HG02571 (cell line): ENCODE data around the gene EHF.
"Not testable (repeated sequence)": the region's sequence is repeated elsewhere in the genome, so short reads cannot be mapped to it uniquely, and the experiment has no call there.

Experiments
- ATAC-seq: cut with Tn5 transposase; IDR thresholded peaks from one replicate; pipeline ENCODE4 v1.9.1; 2021; ENCODE audit warnings: mild to moderate bottlenecking, moderate library complexity; ENCODE audit not compliant: unreplicated experiment

EHF gene

GRCh38 chr11:34620820-34621792 is at the start of gene EHF:
TSS of gene EHF (plus strand) at chr11:34621093. CDS start at chr11:34642631, 21,538 bp downstream.
- ATAC-seq, result no peak

- no peak for ATAC-seq
These were observed 47.4 kb upstream of the EHF start for GRCh38 chr11:34573537-34573936.

- ATAC-seq, result no peak
These were observed 45.6 kb upstream of the EHF start for GRCh38 chr11:34575261-34575660.

- no peak for ATAC-seq
These were observed 45.2 kb upstream of the EHF start for GRCh38 chr11:34575671-34576070.

- no peak for ATAC-seq
These were observed 44.6 kb upstream of the EHF start for GRCh38 chr11:34576331-34576730.

- no peak for ATAC-seq
These were observed 37.1 kb upstream of the EHF start for GRCh38 chr11:34583818-34584217.

- ATAC-seq, result no peak
These were observed 35.6 kb upstream of the EHF start for GRCh38 chr11:34585304-34585734.

- no peak for ATAC-seq
These were observed 35.0 kb upstream of the EHF start for GRCh38 chr11:34585735-34586487.

- no peak for ATAC-seq
These were observed 34.2 kb upstream of the EHF start for GRCh38 chr11:34586488-34587281.

- ATAC-seq, result no peak
These were observed 33.6 kb upstream of the EHF start for GRCh38 chr11:34587282-34587677.

- ATAC-seq, result no peak
These were observed 32.9 kb upstream of the EHF start for GRCh38 chr11:34588023-34588422.

- no peak for ATAC-seq
These were observed 32.2 kb upstream of the EHF start for GRCh38 chr11:34588701-34589100.

GRCh38 chr11:34589177-34589576 is 31.7 kb upstream of the EHF start:
- not testable (repeated sequence) for ATAC-seq

- no peak for ATAC-seq
These were observed 27.8 kb upstream of the EHF start for GRCh38 chr11:34593085-34593484.

GRCh38 chr11:34594603-34595002 is 26.3 kb upstream of the EHF start:
- no peak for ATAC-seq

- ATAC-seq, result no peak
These were observed 25.5 kb upstream of the EHF start for GRCh38 chr11:34595391-34595790.

- ATAC-seq, result no peak
These were observed 24.8 kb upstream of the EHF start for GRCh38 chr11:34595960-34596644.

- no peak for ATAC-seq
These were observed 21.4 kb upstream of the EHF start for GRCh38 chr11:34599406-34599945.

- ATAC-seq, result no peak
These were observed 20.4 kb upstream of the EHF start for GRCh38 chr11:34600339-34601084.

GRCh38 chr11:34601085-34601444 is 19.8 kb upstream of the EHF start:
- no peak for ATAC-seq
